Measurements from ENCODE around the gene VGLL4. TPM values are rescaled to one million over a fixed set of nuclear protein-coding genes. Genes with fewer than 3 reads are reported as not detected.

Gene VGLL4
- total RNA-seq, 1 experiment from 2014 or later: 46.3 TPM

DNA sequence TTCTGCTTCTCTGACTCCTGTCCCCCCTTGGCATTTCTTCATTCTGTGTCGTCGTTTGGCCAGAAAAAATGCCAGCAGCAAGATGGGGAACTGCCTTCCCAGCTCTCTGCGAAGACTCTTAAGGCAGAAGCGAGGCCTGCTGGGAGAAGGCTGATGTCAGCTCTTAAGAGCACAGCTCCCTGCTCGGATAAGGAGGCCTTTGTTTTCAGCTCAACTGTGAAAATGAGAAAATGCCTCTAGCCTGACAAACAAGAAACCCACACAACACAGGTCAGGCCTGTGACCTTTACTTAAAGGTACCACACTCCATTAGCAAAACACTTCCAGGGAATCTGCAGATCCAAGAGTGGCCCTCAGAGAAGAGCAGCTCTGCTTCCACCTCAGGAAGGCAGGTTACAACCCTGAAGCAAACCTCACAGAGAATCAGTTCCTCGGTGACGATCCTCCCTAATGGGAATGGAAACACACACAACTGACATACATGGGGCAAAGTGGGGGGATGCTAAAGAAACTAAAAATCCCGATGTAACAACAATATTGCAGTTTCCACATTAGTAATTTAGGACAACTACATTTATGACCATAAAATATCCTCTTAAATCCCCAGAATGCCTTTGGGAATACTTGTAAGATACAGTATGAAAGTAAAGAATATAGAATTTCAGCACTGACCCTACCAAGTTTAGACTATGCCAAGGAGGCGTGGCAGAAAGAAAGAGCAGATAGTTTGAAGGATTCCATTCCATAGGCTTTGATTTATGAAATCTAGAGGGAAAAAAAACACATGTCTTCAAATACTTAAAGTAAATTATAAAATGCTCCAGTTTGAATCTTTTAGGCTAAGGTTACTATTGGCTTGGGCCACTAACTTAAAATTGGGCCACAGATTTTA, 52.1 kb downstream of the VGLL4 start:
- H3K4me1 ChIP-seq (ENCODE audit: insufficient read depth, low read length): peaks cover 10% of the 10 kb centered on the region; the same call in 1 of the 2 replicates
- no peaks in the 10 kb centered on the region for H3K9me2 ChIP-seq (replicated peaks; ENCODE audit: low read length)
- no TSS peak for BruUV-seq (replicated peaks)
- H3K9me3 ChIP-seq (ENCODE audit: low read length): no peaks in the 10 kb centered on the region
- no peak overlapping the region for H3K9ac ChIP-seq (ENCODE audit: low read length)
- H3F3A ChIP-seq (ENCODE audit: low read length, unreplicated experiment): no peaks in the 10 kb centered on the region
- CTCF ChIA-PET: no interaction called here
- intact Hi-C loops (cut with micrococcal nuclease): no loop called here
- ATAC-seq (no peak; the same call in 1 of the 2 replicates), DNase-seq (peak; percentile 50)
- POLR2A ChIA-PET (ENCODE audit: unreplicated experiment): no interaction called here
- H3K79me2 ChIP-seq (ENCODE audit: low read length): peaks cover 91% of the 10 kb centered on the region
- TF ChIP-seq EZH2phosphoT487 (IDR thresholded peaks at IDR 0.05; ENCODE audit: borderline replicate concordance, low read length) (no peak), EZH2 (IDR thresholded peaks at IDR 0.05; ENCODE audit: low read length, unreplicated experiment) (no peak)
- TF ChIP-seq, protein P1, sequence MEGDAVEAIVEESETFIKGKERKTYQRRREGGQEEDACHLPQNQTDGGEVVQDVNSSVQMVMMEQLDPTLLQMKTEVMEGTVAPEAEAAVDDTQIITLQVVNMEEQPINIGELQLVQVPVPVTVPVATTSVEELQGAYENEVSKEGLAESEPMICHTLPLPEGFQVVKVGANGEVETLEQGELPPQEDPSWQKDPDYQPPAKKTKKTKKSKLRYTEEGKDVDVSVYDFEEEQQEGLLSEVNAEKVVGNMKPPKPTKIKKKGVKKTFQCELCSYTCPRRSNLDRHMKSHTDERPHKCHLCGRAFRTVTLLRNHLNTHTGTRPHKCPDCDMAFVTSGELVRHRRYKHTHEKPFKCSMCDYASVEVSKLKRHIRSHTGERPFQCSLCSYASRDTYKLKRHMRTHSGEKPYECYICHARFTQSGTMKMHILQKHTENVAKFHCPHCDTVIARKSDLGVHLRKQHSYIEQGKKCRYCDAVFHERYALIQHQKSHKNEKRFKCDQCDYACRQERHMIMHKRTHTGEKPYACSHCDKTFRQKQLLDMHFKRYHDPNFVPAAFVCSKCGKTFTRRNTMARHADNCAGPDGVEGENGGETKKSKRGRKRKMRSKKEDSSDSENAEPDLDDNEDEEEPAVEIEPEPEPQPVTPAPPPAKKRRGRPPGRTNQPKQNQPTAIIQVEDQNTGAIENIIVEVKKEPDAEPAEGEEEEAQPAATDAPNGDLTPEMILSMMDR (conservative IDR thresholded peaks at IDR 0.05; ENCODE audit: low read depth, low read length): no peak
- no peak overlapping the region for H3K27ac ChIP-seq (ENCODE audit: low read length)
- H2AFZ ChIP-seq (ENCODE audit: low read length): no peak overlapping the region
- H3K27me3 ChIP-seq (ENCODE audit: low read length): no peaks in the 10 kb centered on the region
- peak overlapping the region; percentile 12; the same call in 1 of the 2 replicates for H3K4me2 ChIP-seq (ENCODE audit: low read length)
- H3K4me3 ChIP-seq (ENCODE audit: low read length): no peak overlapping the region
- H4K20me1 ChIP-seq (ENCODE audit: low read length): peaks cover 38% of the 10 kb centered on the region; the same call in 1 of the 2 replicates
- H3K36me3 ChIP-seq (ENCODE audit: low read depth, low read length): peaks cover 5% of the 10 kb centered on the region; the same call in 1 of the 2 replicates

DNA sequence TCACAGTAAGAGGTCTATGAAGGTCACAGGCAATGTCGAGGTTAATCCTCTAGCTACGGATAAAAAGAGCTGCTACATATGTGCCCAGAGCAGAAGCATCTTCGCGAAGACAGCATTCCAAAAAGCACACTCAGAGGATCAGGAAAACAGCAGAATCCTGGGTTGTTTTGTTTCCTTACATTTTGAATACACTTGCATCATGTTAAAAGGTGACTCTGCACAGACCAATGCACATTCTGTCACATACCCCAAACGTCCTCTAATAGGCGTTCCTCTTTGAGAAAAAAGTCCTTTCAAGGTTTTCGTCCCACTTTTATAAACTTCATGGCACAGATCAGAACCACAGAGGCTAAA, 52.7 kb downstream of the VGLL4 start:
- ATAC-seq: no peak
- CTCF ChIA-PET: no interaction called here

More for the DNA sequence above, 52.7 kb downstream of the VGLL4 start:
- intact Hi-C loops (cut with micrococcal nuclease): no loop called here
- no peak overlapping the region for H3K9ac ChIP-seq (ENCODE audit: low read length)
- no peak overlapping the region for H3K27ac ChIP-seq (ENCODE audit: low read length)
- BruUV-seq (replicated peaks): no TSS peak
- no peaks in the 10 kb centered on the region for H3F3A ChIP-seq (ENCODE audit: low read length, unreplicated experiment)
- TF ChIP-seq EZH2phosphoT487 (IDR thresholded peaks at IDR 0.05; ENCODE audit: borderline replicate concordance, low read length): no peak
- TF ChIP-seq, protein P1 (conservative IDR thresholded peaks at IDR 0.05; ENCODE audit: low read depth, low read length): no peak
- no peak for TF ChIP-seq EZH2 (IDR thresholded peaks at IDR 0.05; ENCODE audit: low read length, unreplicated experiment)
- POLR2A ChIA-PET (ENCODE audit: unreplicated experiment): no interaction called here
- no peaks in the 10 kb centered on the region for H3K9me3 ChIP-seq (ENCODE audit: low read length)
- peaks cover 10% of the 10 kb centered on the region; the same call in 1 of the 2 replicates for H3K4me1 ChIP-seq (ENCODE audit: insufficient read depth, low read length)
- no peak overlapping the region for H2AFZ ChIP-seq (ENCODE audit: low read length)
- H3K4me2 ChIP-seq (ENCODE audit: low read length): no peak overlapping the region
- H3K27me3 ChIP-seq (ENCODE audit: low read length): no peaks in the 10 kb centered on the region
- peaks cover 38% of the 10 kb centered on the region; the same call in 1 of the 2 replicates for H4K20me1 ChIP-seq (ENCODE audit: low read length)
- peaks cover 5% of the 10 kb centered on the region; the same call in 1 of the 2 replicates for H3K36me3 ChIP-seq (ENCODE audit: low read depth, low read length)
- no peak for DNase-seq
- no peaks in the 10 kb centered on the region for H3K9me2 ChIP-seq (replicated peaks; ENCODE audit: low read length)
- H3K79me2 ChIP-seq (ENCODE audit: low read length): peaks cover 91% of the 10 kb centered on the region
- H3K4me3 ChIP-seq (ENCODE audit: low read length): no peak overlapping the region

All from PC-3 (cell line).